GM13976 (cell line): ENCODE data around the gene WAPL.

ENCODE experiments used
- DNase-seq: peaks from one replicate; pipeline ENCODE4 v3.0.0; 2012; ENCODE audit warnings: low spot score
- in situ Hi-C: fragments of 300-500 bp; cut with MboI; formaldehyde crosslinking; loops from one replicate; pipeline ENCODE4 v1.12.0; 2022; ENCODE audit warnings: low sequenced_read_pairs, mixed read lengths, inconsistent platforms; ENCODE audit not compliant: unreplicated experiment
- TF ChIP-seq, protein P1 (sequence below): IDR thresholded peaks from 2 replicates; pipeline ENCODE4 v1.5.1; 2012; ENCODE audit warnings: borderline replicate concordance, mild to moderate bottlenecking; ENCODE audit not compliant: insufficient read depth; ENCODE audit errors: extremely low read depth, missing control alignments, control extremely low read depth

The WAPL gene

DNA sequence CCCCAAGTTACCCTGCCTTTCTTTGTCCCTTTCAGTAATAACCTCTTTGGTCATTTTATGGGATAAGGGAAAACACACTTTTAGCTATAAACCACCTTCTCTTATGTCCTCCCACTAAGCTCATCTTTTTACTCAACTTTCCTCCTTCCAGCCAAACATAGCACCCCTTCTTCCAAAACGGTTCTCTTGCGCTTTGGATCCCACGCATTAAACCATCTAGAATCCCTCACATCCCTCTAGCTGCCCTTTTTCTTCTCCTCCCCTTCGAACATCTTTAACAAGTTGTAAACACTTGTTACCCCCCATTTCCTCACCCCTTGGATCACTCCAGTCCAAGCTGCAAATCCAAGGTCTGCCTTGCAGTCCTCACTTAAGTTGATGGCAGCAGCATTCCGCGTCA lies 13.4 kb downstream of the WAPL start:
- in situ Hi-C loops: no loop called here
- TF ChIP-seq, protein P1, sequence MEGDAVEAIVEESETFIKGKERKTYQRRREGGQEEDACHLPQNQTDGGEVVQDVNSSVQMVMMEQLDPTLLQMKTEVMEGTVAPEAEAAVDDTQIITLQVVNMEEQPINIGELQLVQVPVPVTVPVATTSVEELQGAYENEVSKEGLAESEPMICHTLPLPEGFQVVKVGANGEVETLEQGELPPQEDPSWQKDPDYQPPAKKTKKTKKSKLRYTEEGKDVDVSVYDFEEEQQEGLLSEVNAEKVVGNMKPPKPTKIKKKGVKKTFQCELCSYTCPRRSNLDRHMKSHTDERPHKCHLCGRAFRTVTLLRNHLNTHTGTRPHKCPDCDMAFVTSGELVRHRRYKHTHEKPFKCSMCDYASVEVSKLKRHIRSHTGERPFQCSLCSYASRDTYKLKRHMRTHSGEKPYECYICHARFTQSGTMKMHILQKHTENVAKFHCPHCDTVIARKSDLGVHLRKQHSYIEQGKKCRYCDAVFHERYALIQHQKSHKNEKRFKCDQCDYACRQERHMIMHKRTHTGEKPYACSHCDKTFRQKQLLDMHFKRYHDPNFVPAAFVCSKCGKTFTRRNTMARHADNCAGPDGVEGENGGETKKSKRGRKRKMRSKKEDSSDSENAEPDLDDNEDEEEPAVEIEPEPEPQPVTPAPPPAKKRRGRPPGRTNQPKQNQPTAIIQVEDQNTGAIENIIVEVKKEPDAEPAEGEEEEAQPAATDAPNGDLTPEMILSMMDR: no peak
- no peak for DNase-seq

DNA sequence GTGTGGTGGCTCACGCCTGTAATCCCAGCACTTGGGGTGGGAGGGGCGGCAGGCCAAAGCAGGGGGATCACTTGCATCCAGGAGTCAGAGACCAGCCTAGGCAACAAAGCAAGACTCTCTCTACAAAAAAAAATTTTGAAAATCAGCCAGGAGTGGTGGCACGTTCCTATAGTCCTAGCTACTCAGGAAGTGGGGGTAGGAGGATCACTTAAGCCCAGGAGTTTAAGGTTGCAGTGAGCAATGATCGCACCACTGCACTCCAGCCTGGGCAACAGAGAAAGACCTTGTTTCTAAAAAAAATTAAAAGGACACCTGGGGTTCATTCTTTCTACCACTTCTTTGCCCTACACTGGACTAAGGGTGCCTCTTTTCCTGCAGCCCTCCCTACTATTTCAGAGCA lies 15.1 kb downstream of the WAPL start:
- in situ Hi-C loops: no loop called here
- DNase-seq: no peak
- TF ChIP-seq, protein P1: no peak

DNA sequence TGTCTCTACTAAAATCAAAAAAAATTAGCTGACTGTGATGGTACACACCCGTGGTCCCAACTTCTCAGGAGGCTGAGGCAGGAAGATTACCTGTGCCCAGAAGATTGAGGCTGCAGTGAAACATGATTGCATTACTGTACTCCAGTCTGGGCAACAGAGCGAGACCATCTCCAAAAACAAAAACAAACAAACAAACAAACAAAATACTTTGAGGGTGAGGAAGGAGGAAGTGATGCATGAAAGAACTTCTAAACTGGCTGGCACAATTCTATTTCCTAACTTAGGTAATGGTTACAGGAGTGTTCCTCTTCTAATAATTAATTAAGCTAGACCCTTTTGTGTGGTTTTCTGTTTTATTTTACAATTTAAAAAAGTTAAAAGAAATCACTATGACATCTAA lies 15.5 kb downstream of the WAPL start:
- TF ChIP-seq, protein P1: no peak
- no peak for DNase-seq
- in situ Hi-C loops: no loop called here

DNA sequence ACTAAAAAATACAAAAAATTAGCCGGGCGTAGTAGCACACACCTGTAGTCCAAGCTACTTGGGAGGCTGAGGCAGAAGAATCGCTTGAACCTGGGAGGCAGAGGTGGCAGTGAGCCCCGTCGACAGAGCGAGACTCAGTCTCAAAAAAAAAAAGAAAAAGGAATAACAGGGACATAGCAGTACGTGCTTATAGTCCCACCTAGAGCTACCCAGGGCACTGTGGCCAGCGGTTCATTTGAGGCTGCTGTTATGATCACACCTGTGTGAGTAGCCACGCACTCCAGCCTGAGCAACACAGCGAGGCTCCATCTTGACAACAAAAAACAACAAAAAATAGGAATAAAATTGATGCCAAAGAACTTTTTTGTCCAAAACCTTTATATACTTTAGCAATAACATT lies 17.1 kb downstream of the WAPL start:
- TF ChIP-seq, protein P1: no peak
- DNase-seq: no peak
- in situ Hi-C loops: no loop called here

DNA sequence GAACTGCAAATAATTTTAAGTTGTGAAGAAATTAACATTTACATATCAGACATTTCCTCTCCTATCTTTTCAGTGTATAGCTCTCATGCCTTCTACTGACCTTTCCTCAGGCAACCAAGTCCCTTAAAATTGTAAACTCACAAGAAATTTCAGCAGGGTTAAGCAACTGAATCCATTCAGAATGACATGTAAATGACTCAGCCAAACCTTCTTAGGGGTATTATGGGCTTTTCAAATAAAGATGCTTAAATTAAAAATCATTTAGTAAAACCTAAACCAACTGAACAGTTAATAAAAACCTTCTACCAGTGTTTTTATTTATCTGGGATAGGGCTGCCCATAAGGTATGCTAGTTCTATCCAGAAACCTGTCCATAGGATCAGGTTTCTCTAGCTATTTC lies 20.7 kb downstream of the WAPL start:
- DNase-seq: no peak
- TF ChIP-seq, protein P1: no peak
- in situ Hi-C loops: no loop called here

DNA sequence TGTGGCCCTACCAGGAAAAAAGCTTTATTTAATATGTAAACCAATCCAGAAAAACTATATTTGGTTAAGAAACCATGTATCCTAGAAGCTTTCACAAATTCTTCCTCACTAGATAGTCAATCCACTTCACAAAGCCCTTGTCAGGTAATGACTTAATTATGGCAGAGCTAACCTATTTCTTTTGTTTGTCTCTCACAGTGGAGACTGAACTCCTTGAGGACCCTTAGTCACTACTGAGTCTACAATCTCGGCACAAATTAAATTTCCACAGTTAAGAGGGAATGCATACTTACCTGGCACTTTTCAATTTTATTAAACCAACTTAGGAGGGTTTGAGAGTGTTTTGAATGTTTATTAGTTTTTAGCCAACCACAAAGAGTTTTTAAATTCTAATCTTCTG lies 23.0 kb downstream of the WAPL start:
- in situ Hi-C loops: no loop called here
- DNase-seq: no peak
- TF ChIP-seq, protein P1: no peak

DNA sequence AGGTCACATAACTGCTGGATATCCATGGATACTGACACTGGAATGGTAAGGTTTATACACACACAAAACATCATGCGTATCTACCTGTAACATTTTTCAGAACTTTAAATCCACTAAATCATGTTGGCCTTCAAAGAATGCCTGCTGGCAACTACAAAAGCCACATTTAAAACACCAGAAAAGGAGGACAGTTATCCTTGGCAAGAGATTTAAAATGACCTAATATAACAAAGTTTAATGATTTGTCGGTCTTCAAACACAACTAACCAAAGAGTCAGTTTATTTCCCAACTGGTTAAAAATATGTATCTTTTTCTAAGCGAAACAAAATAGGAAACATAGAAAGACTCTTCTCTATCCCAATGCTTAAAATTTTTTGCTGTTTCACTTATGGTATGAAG lies 24.0 kb downstream of the WAPL start:
- DNase-seq: no peak
- in situ Hi-C loops: no loop called here
- TF ChIP-seq, protein P1: no peak
